HG03565 (cell line): ENCODE measurements around the gene SMAP2.

Experiments
- ATAC-seq: cut with Tn5 transposase; IDR thresholded peaks from one replicate; pipeline ENCODE4 v1.9.1; 2021; ENCODE audit warnings: mild to moderate bottlenecking, moderate library complexity; ENCODE audit not compliant: unreplicated experiment

Gene SMAP2

GRCh38 chr1:40414331-40414730 lies 40.8 kb downstream of the SMAP2 start:
- no peak for ATAC-seq

GRCh38 chr1:40416709-40417108 lies 43.2 kb downstream of the SMAP2 start:
- ATAC-seq: no peak

GRCh38 chr1:40421431-40422384 lies 48.2 kb downstream of the SMAP2 start:
- no peak for ATAC-seq

GRCh38 chr1:40422630-40423263 lies 49.2 kb downstream of the SMAP2 start:
- ATAC-seq: no peak

- no peak for ATAC-seq
Measured at GRCh38 chr1:40423264-40423642, 49.7 kb downstream of the SMAP2 start.

GRCh38 chr1:40423951-40424618 lies 50.6 kb downstream of the SMAP2 start:
- ATAC-seq: no peak

GRCh38 chr1:40425198-40425597 lies 51.7 kb downstream of the SMAP2 start:
- ATAC-seq: no peak

- ATAC-seq: no peak
Measured at GRCh38 chr1:40431385-40431784, 57.9 kb downstream of the SMAP2 start.

- no peak for ATAC-seq
Measured at GRCh38 chr1:40432644-40433390, 59.3 kb downstream of the SMAP2 start.

GRCh38 chr1:40435471-40435870 lies 61.9 kb downstream of the SMAP2 start:
- no peak for ATAC-seq

- ATAC-seq: no peak
Measured at GRCh38 chr1:40435876-40436275, 62.3 kb downstream of the SMAP2 start.

- ATAC-seq: no peak
Measured at GRCh38 chr1:40438391-40439015, 65.0 kb downstream of the SMAP2 start.

GRCh38 chr1:40439247-40439646 lies 65.7 kb downstream of the SMAP2 start:
- no peak for ATAC-seq

- peak; percentile 73 for ATAC-seq
Measured at GRCh38 chr1:40449684-40450494, 76.4 kb downstream of the SMAP2 start, which contains the start of gene ZFP69B. ZFP69B (plus strand) TSS chr1:40450476; CDS start chr1:40450962, 486 bp downstream.

GRCh38 chr1:40450495-40451237 lies 77.1 kb downstream of the SMAP2 start:
- ATAC-seq: peak; percentile 54

- ATAC-seq: no peak
Measured at GRCh38 chr1:40451238-40451585, 77.7 kb downstream of the SMAP2 start.

- ATAC-seq: no peak
Measured at GRCh38 chr1:40454873-40455272, 81.3 kb downstream of the SMAP2 start.

- ATAC-seq: no peak
Measured at GRCh38 chr1:40462956-40463590, 89.5 kb downstream of the SMAP2 start.
